ENCODE results near the gene CASP10. TPM values are rescaled to one million over a fixed set of nuclear protein-coding genes. Genes with fewer than 3 reads are reported as not detected.
A peak's percentile ranks its signal among the peaks of the same experiment; 100 is the strongest.

Gene CASP10
- total and polyA plus RNA-seq, 2 of the 13 experiments (the other 11 are each of a cell fraction or from before 2014, with no cell fraction given) = 22.2 to 23.8 TPM

DNA sequence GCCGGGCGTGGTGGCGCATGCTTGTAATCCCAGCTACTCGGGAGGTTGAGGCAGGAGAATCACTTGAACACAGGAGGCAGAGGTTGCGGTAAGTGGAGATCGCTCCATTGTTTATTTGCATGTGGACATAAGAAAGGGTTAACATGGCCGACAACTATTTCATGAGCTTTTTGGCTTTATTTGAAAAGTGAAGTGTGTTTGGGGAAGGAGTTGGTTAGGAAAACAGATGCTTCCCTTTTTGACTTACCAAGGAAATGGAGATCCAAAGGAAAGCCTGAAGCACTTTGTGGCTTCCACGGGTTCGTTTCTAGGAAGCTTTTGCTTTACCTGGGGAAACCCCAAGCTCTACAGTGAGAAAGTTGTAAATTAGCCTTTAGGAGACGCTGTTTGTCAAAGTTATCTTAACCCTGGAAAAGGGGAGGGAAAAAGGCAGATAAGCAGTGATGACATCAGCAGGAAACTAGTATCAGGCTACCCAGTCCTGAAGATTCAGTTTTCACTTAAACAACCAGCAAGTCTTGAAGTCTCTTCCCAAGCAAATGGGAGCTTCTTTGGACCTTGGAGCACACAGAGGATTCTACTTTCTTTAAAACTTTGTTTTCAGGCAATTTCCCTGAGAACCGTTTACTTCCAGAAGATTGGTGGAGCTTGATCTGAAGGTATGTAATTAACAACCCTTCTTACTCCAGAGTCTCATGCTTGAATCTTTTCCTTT, at the start of gene CASP10 (continued):
- TF ChIP-seq ZNF660 (CRISPR knock-in tag; IDR thresholded peaks at IDR 0.05; ENCODE audit: borderline replicate concordance, low read depth) (no peak), ZFP90 (CRISPR knock-in tag; IDR thresholded peaks at IDR 0.05; ENCODE audit: borderline replicate concordance) (0 out of 2 replicates have a peak, but pooled peaks have one; percentile 24), ZSCAN20 (CRISPR knock-in tag; IDR thresholded peaks at IDR 0.05; ENCODE audit: borderline replicate concordance) (0 out of 2 replicates have a peak, but pooled peaks have one; percentile 10), SAP130 (CRISPR knock-in tag; IDR thresholded peaks at IDR 0.05; ENCODE audit: low read depth) (peak; percentile 95), ZNF878 (CRISPR knock-in tag; IDR thresholded peaks at IDR 0.05) (no peak; the same call in 1 of the 2 replicates), ZNF557 (CRISPR knock-in tag; IDR thresholded peaks at IDR 0.05) (peak; percentile 85; the same call in 1 of the 2 replicates), FOXO1 (CRISPR knock-in tag; IDR thresholded peaks at IDR 0.05) (no peak), RCOR2 (CRISPR knock-in tag; IDR thresholded peaks at IDR 0.05) (0 out of 2 replicates have a peak, but pooled peaks have one; percentile 68), ZNF205 (CRISPR knock-in tag; IDR thresholded peaks at IDR 0.05) (peak; percentile 63; the same call in 1 of the 2 replicates), KLF11 (CRISPR knock-in tag; IDR thresholded peaks at IDR 0.05) (peak; percentile 54), ATRX (CRISPR knock-in tag; IDR thresholded peaks at IDR 0.05; ENCODE audit: borderline replicate concordance) (no peak), ZNF792 (CRISPR knock-in tag; IDR thresholded peaks at IDR 0.05) (peak; percentile 56; the same call in 1 of the 2 replicates), NFE2L2 (IDR thresholded peaks at IDR 0.05; ENCODE audit: low read length) (0 out of 2 replicates have a peak, but pooled peaks have one; percentile 19), HNF1B (CRISPR knock-in tag; IDR thresholded peaks at IDR 0.05) (peak; percentile 73), ZNF790 (CRISPR knock-in tag; IDR thresholded peaks at IDR 0.05; ENCODE audit: borderline replicate concordance) (no peak), ZNF160 (CRISPR knock-in tag; IDR thresholded peaks at IDR 0.05) (no peak), ZNF589 (CRISPR knock-in tag; conservative IDR thresholded peaks at IDR 0.05) (no peak), GATAD1 (CRISPR knock-in tag; IDR thresholded peaks at IDR 0.05) (peak; percentile 80), ZNF264 (CRISPR knock-in tag; IDR thresholded peaks at IDR 0.05) (peak; percentile 70; the same call in 1 of the 2 replicates), RFX5 (IDR thresholded peaks at IDR 0.05; ENCODE audit: low read depth, low read length) (peak; percentile 40; the same call in 1 of the 2 replicates), ATF7-NPFF (CRISPR knock-in tag; IDR thresholded peaks at IDR 0.05; ENCODE audit: low read depth) (peak; percentile 34; the same call in 1 of the 2 replicates)
- TF ChIP-seq, protein P1, sequence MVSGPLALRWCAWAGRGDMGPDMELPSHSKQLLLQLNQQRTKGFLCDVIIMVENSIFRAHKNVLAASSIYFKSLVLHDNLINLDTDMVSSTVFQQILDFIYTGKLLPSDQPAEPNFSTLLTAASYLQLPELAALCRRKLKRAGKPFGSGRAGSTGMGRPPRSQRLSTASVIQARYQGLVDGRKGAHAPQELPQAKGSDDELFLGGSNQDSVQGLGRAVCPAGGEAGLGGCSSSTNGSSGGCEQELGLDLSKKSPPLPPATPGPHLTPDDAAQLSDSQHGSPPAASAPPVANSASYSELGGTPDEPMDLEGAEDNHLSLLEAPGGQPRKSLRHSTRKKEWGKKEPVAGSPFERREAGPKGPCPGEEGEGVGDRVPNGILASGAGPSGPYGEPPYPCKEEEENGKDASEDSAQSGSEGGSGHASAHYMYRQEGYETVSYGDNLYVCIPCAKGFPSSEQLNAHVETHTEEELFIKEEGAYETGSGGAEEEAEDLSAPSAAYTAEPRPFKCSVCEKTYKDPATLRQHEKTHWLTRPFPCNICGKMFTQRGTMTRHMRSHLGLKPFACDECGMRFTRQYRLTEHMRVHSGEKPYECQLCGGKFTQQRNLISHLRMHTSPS (CRISPR knock-in tag; IDR thresholded peaks at IDR 0.05; ENCODE audit: low read depth) = no peak
- TF ChIP-seq, protein P2, sequence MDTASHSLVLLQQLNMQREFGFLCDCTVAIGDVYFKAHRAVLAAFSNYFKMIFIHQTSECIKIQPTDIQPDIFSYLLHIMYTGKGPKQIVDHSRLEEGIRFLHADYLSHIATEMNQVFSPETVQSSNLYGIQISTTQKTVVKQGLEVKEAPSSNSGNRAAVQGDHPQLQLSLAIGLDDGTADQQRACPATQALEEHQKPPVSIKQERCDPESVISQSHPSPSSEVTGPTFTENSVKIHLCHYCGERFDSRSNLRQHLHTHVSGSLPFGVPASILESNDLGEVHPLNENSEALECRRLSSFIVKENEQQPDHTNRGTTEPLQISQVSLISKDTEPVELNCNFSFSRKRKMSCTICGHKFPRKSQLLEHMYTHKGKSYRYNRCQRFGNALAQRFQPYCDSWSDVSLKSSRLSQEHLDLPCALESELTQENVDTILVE (CRISPR knock-in tag; IDR thresholded peaks at IDR 0.05) = peak; percentile 82; the same call in 1 of the 2 replicates
- TF ChIP-seq, protein P3, sequence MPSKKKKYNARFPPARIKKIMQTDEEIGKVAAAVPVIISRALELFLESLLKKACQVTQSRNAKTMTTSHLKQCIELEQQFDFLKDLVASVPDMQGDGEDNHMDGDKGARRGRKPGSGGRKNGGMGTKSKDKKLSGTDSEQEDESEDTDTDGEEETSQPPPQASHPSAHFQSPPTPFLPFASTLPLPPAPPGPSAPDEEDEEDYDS (CRISPR knock-in tag; IDR thresholded peaks at IDR 0.05) = peak; percentile 96
- TF ChIP-seq, protein P4, sequence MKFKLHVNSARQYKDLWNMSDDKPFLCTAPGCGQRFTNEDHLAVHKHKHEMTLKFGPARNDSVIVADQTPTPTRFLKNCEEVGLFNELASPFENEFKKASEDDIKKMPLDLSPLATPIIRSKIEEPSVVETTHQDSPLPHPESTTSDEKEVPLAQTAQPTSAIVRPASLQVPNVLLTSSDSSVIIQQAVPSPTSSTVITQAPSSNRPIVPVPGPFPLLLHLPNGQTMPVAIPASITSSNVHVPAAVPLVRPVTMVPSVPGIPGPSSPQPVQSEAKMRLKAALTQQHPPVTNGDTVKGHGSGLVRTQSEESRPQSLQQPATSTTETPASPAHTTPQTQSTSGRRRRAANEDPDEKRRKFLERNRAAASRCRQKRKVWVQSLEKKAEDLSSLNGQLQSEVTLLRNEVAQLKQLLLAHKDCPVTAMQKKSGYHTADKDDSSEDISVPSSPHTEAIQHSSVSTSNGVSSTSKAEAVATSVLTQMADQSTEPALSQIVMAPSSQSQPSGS (CRISPR knock-in tag; IDR thresholded peaks at IDR 0.05) = peak; percentile 95

Data from HepG2 (cell line).